RPMI7951 (cell line): ENCODE measurements around the gene KRT81. TPM values are rescaled to one million over a fixed set of nuclear protein-coding genes. Genes with fewer than 3 reads are reported as not detected.

ENCODE experiments used
- DNase-seq: peaks from one replicate; pipeline ENCODE4 v3.0.0-alpha.2; 2012; ENCODE audit warnings: low read depth
- total RNA-seq: library from RNA; depleted of rRNA; stranded (reverse); fragments of >200 nt; shearing (Covaris generic); gene quantifications from 2 replicates; pipeline ENCODE4 v1.2.3, GENCODE V29; 2014; rRNA removed

Gene KRT81
- total RNA-seq, result 0.72 and 0.88 TPM in 2 replicates

DNA sequence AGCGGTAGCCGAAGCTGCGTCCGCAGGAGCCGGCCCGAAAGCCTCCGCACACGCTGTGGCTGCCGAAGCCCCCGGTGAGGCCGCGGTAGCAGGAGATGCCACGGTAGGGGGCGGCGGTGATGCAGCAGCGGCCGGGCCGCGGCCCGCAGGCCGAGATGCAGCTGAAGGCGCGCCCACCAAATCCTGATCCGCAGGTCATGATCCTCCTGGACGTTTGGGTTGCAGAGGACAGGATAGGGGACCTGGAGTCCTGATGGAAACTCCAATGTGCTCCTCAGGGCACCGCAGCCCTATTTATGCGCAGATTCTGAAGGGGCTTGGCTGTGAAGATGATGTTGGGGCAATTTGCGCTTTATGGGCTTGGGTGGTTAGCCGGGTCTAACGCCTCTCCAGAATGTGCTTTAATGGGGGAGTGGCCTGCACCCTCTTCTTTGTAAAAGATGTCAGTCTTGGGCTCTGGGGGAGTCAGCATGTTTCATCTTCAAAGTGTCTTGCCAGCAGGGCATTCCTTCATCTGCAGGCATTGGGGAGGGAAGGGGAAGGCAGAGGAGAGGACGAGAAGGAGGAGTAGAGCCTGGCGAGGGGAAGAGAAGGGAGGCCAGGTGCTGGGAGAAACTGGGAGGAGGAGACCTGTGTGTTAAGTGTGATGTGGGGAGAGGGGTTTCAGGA is at the start of gene KRT81:
Gene KRT81, minus strand, starts transcription at position 268 of the 669 bp plus-strand sequence. Its CDS starts 69 bp downstream, at position 199.
- no peak for DNase-seq

DNA sequence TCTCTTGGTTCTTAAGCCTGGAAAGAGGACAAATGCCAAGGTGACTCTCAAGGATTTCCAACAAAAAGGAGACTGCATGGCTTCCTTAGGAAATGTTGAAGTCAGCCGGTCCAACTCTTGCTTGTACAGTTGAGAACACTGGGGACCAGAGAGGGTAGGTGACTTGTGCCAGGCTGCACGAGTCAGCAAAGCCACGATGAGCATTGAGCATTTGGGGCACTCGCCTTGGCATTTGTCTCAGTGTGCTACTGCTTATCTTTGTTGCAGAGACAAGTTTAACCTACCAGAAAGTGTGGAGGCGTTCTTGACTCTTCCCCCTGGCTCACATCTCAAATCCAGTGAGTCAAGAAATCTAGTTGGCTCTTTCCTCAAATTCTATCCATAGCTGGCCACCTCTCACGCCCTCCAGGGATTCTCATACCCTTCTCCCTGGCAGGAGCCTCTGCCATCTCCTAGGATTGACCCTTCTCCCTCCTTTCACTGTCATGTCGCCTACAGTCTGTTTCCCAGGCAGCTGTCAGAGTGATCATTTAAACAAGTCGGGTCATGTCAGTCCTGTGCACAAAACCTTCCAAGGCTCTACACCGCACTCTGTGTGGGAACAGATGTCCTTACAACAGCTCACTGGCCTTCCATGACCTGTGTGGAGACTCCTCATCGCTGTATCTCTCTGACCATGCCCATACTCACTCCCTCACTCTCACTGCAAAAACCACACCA is 47.1 kb upstream of the KRT81 start:
- no peak for DNase-seq

DNA sequence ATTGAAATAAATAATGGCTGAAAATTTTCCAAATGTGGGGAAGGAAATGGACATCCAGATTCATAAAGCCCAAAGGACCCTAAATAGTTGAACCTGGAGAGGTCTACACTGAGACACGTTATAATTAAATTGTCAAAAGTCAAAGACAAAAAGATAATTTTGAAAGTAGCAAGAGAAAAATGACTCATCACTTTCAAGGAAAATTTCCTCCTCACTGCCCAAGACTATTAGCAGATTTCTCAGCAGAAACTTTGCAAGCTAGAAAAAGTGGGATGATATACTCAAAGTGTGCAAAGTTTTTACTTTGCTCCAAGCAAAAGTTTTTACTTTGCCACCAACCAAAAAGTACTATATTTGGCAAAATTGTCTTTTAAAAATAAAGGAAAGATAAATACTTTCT is 45.7 kb upstream of the KRT81 start:
- DNase-seq, result peak; percentile 18

DNA sequence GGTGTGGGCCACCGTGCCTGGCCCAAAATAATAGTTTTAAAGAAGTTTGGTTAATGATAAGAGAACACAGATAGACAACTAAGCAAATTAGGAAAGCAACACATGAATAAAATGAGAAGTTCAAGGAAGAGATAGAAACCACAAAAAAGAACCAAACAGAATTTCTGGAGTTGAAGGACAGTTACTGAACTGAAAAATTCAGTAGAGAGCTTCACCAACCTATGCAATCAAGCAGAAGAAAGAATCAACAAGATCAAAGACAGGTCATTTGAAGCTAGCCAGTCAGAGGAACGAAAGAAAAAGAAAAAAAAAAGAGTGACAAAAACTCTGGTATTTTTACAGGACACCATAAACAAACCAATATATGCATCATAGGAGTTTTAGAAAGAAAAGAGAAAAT is 45.3 kb upstream of the KRT81 start:
- DNase-seq, result no peak

DNA sequence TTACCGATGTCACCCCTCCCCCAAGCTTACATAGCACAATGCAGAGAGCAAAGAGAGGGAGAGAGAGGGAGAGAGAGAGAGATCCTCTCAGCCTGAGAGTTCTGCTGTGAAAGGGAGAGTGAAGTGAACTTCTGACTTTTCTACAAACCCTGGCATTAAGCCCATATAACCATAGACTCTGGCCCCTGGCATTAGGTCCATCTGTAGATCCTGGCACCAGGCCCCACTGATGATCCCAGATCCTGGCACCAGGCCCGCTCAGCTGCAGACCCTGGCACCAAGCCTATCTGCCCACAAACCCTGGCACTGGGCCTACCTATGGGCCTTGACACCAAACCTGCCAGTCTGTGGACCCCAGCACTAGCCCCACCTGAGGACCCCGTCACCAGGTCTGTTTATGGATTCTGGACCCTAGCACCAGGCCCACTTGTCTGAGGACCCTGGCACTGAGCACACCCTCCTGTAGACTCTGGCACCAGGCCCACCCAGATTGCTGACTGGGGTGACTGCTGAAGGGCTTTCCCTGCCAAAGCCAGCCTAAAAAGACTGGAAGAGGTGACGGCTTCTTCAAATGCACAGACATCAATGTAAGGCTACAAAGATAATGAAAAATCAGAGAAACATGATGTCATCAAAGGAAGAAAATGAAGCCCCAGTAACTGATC is 44.4 kb upstream of the KRT81 start:
- DNase-seq, result peak; percentile 41

DNA sequence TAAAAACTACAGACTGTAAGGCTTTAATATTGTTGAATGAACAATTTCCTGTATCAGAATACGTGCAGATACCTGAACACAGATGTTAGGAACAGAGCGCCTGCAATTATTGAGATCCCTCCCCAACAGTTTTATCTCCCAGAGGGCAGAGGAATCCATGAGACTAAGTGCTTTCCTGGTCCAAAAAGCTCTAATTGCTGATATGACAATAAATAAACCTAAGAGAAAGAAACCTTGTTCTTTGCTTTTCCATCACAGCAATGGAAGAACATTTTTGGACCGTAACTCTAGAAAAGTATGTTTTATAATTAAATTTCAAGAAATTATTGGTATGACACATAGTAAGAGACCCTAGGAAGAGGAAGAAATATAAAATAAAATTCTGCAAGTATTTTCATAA is 42.9 kb upstream of the KRT81 start:
- no peak for DNase-seq

DNA sequence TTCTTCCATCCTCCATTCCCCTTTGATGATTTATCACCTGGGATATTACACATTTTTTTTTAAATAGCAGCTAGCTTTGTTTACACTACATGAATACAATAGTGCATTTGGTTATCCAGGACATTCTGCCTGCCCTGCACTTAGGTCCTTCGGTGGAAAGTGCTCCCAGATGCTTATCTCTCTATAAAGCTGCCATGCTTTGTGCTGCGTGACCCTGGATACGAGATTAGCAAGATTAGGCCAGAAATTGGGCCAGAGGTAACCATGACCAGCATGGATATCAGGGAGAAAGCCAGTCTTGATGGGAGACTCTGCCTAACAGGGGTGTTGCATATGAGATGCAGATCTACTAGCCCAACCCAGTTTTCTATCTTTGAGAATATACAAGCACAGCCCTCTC is 42.0 kb upstream of the KRT81 start:
- no peak for DNase-seq

DNA sequence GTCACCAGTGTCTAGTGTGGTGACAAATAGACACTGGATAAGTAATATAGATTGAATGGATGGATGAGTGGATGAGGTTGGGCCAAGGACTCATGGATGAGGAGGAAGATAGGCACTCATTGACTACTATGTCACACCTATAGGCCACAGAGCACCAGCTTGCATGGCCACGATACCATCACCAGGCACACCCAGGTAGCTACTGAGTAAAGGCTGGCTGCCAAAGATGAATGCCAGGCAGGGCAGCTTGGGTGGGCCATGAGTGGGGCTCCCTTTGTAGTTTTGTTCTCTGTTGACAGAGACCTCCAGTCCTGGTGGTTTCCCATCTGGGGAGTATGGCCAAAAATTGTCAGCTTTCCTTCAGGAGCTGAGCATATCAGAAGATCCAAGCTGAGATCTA is 41.0 kb upstream of the KRT81 start:
- DNase-seq, result no peak

DNA sequence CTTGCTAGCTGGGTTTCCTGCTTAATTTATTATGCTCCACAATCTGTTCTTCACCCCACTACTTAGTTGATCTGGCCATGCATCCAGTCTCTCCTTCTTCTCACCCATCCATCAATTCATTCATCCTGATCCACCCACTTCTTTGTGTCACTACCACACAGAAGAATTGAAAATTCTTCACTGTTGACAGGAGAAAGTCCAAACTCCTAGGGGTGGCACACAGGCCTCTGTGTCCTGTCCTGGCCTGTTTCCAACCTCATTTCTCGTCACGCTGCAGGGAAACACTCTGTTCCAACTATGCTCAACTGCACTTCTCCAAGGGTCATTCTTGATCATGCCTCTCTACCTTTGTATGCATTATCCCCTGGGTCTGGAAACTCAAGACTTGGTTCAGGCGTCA is 40.5 kb upstream of the KRT81 start:
- no peak for DNase-seq

DNA sequence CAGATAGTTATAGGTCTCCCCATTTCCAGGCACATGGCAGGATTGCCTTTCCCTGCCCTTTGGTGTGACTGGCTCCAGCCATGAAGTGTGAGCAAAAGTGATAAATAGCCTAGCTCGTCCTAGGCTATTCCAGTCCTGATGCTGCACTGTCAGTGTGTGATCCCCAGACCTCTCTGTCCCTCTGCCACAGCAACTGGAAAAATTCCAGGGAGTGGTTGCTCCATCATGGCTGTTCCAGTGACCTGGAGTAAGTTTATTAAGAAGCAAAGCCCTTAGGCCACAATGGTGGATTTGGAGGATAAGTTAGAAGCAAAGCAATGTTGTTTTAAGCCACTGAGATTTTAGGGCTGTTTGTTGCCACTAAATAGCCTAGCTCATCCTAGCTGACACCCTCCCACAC is 39.7 kb upstream of the KRT81 start:
- no peak for DNase-seq

DNA sequence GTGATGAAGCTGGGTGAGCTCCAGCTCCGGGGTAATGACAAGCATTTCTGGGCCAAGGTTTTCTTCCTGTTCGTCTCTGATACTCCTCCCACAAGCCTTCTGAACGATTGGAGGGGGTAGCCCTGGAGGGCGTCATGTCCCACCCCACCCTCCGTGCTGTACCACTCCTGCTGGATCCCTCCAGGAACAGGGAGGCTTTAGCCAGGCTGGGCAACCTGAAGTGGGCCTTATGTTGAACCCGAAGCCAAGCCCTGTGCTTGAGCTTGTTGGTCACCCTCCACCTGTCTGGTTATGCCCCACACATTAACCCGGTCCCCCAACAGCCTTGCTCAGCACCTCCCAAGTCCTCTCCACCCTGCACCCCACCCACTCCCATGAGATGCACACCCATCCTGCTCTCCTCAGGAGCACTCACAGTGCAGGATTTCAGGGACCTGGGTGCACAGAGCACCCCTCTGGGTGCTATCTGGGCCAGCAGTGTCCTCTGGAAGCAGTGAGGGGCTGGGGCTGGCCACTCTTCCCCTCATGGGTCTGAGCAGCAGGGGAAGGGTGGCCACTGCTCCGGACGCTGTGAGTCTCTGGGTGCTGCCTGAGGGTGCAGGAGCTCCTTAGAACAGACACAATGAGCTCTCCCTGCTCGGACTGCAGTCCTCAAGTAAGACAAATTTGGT is 36.6 kb upstream of the KRT81 start:
- DNase-seq, result no peak

DNA sequence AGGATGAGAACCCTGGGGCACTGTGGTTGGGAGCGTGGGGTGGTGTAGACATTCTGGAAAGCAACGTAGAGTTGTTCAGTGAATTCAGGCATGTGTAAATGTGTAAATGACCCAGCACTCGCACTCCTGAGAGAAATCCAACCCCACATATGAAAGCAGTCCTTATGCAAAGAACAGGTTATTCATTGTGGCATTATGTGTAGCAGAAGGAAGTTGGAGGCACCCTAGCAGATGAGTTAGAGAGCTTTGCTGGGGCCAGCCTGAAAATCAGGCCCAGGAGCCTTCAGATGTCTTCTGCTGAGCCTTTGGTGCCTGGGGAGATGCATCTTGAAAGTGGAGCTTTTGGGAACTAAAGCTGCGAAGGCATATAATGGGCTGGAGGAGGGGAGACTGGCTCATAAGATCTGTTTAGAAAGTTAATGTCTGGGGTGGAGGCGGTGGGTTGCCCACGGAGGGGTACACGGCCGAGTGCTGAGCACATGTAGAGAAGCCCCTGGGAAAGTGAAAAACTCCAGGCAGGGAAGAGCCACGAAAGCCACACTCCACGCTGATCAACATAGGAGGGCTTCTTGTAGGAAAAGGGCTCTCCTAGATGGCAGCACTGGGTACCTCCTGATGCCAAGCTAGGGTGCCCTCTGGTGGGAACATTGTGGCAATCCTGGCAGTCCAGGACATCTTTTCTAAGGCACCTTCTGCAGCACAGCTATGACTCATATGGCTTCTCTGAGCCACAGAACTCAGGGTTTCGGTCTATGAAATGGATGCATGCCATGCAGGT is 35.9 kb upstream of the KRT81 start:
- peak; percentile 89 for DNase-seq

DNA sequence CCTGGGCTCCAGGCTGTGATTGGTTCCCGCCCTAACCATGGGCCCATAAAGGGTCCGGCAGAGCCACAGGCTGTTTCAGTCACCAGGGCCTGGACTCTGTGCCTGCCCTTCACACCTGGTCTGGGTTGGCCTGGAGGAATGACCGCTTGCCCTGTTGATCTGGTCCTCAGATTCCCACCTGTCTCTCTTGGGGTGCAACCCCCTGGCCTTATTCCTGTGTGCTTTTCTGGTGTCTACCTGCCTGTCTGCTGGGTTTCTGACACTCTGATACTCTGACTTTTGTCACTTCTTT is 32.8 kb upstream of the KRT81 start:
- DNase-seq, result no peak

DNA sequence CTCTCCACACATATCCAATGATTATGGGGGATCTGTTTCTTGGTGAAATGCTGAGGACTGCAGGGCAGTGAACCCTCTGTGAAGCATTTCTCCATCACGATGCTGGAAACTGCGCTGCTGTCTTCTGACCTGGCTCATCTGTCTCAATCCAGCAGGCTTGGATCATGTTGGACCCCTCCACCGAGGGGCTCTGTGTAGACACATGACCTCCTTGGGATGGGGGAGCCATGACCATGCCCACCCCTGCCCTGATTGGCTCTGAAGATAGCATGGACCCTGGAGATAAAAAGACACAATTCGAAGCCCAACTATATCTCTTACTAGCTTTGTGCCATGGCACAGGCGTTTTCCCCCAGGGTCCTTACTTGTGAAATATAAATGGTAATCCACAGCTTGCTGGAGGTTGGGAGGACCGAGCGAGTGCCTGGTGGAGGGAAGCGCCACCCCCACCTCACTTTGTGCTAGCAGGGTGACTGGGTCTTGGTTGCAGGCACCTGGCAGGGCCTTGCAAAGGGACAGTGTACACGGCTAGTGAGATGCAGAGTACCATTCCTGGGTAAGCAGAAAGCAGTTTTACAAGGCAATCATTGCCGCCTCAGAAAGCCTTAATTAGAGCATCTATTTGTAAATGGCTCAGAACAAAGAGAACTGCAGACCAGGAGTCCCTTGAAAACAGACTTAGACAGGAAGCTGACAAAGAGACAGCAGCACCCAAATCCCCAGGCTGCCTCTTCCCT is 32.2 kb upstream of the KRT81 start:
- DNase-seq, result no peak

DNA sequence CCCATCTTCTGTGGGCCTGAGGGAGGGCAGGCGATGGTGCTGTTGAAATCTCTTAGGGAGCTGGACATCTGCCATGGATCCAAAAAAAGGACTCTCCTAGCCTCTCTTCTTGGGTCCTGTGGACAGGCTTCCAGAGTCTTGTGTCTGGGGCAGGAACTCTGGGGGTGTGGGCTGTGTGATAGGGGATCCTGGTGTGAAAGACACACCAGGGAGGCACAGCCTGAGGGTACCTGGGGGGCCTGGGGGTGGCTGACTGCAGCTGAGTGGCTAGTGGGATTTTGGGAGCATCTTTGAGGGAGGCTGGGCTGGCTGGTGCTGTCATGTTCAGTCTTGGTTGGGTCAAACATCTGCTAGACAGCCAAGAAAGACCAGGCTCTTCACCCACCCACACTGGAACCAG is 31.7 kb upstream of the KRT81 start:
- DNase-seq, result no peak

DNA sequence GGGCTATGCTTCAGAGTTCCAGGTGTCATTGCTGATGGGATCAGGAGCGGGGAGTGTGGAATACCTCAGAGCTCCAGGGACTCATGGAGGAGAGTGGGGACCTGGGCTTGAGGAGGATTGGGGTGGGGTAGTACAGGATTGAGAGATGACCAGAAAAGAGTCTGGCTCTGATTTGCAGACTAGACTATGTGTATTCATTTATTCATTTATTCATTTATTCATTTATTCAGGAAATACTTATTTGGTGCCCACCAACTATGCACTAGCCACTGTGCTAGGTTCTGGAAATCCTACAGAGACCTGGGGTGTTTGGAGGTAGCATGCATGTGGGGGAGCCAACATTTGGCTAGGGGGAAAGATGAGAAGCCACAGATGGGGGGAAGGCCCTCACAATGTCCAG is 30.7 kb upstream of the KRT81 start:
- DNase-seq, result no peak

DNA sequence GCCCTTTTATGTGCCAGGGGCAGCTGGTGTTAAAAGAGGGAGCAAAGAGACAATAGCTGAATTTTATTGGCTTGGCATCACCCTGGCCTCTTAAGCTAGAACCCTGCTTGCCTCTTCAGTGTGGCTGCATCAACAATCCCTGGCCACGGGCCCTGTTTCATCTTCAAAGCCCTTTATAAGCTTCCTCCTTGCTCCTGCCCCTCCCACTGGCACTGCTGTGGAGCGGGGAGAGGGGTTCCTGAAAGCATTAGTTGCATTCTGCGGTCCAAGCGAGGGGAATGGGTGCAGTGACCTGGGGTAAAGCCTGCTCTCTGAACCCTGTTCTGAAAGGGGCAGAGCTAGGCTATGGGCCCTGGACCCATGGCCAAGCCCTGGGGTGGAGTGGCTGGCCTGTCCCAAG is 30.1 kb upstream of the KRT81 start:
- no peak for DNase-seq

DNA sequence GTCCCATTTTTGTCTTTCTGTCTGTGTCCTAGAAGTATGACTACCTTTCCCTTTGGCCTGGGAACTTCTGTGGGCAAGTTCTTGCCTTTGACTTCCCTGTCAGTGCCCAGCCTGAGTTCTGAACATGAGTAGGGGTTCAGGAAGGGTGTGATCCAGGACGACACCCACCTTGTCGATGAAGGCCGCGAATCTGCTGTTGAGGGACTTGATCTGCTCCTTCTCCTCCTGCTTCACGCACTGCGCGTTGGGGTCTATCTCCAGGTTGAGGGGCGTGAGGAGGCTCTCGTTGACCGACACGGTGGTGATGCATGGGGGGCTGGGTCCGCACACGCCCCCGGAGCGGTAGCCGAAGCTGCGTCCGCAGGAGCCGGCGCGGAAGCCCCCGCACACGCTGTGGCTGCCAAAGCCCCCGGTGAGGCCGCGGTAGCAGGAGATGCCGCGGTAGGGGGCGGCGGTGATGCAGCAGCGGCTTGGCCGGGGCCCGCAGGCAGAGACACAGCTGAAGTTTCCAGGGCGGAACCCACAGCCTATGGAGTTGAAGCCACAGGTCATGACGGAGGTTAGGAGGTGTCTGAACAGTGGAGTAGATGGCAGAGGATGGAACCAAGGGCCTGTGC is 29.6 kb upstream of the KRT81 start, which contains the start of gene KRT83:
Gene KRT83, minus strand, starts transcription at position 615 of the 617 bp plus-strand sequence. Its CDS starts 63 bp downstream, at position 552.
- no peak for DNase-seq

DNA sequence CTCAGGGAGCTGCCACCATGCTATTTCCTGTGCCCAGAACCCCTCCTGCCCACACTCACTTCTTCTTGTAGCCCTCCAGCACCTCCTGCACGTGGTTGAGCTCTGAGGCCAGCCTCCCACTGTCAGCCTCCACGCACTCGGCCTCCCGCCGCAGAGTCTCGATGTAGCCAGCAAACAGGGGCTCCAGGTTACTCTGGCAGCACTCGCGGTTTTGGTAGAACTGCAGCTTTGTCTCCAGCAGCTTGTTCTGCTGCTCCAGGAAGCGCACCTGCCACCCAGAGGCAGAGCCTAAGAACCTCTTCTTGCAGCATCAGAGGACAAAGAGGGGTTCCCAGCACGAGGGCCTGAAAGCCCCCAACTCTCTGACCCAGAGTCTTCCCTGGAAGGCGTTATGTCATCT is 27.8 kb upstream of the KRT81 start:
- DNase-seq, result no peak

DNA sequence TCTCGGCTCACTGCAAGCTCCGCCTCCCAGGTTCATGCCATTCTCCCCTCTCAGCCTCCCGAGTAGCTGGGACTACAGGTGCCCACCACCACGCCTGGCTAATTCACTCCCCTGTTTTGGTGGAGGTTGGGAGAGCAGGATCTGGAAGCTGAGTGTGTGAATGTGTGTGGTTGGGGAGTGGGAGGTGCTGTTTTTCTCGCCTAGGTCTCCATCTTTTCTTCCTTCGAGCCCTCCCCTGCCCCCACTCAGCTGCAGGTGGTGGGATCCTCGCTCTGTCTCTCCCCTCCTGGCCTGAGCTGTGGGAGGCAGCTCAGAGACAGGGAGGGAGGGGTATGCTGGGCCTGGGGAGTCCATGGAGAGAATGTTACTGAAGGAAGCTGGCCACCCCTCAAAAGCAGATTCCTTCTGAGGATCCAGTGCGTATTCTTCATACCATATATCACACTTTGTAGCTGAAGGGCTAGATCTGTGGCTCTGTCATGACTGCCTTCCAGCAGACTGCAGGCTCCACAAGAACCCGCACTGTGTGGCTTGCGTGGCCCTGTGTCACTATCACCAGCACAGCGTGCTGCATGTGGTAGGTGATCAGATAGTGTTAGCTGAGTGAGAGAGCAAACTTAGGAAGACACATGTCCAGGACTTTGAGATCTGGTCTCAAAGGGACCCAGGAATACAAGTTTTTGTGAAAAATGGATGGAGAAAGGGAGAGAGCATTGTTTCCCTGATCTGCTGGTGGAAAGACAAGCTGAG is 27.1 kb upstream of the KRT81 start:
- DNase-seq, result no peak
